HG03378 (cell line): Measurements from ENCODE around the gene ABCC12.
"Not testable (repeated sequence)": the region's sequence is repeated elsewhere in the genome, so short reads cannot be mapped to it uniquely, and the experiment has no call there.

Experiments
- ATAC-seq: cut with Tn5 transposase; IDR thresholded peaks from one replicate; pipeline ENCODE4 v1.9.1; 2021; ENCODE audit warnings: mild to moderate bottlenecking, moderate library complexity; ENCODE audit not compliant: unreplicated experiment

Gene ABCC12

DNA sequence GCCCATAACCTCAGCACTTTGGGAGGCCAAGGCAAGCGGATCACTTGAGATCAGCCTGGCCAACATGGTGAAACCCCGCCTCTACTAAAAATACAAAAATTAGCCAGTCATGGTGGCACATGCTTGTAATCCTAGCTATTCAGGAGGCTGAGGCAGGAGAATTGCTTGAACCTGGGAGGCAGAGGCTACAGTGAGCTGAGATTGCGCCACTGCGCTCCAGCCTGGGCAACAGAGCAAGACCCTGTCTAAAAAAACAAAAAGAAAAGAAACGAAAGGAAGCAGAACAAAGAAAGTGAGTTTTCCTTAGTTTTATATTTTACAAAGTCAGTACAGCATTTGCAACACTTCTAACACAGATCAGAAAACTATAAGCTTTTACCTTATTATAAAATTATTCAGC lies 10.8 kb upstream of the ABCC12 start:
- ATAC-seq, result not testable (repeated sequence)

- no peak for ATAC-seq
These were observed 10.3 kb upstream of the ABCC12 start for GRCh38 chr16:48165961-48166578.

DNA sequence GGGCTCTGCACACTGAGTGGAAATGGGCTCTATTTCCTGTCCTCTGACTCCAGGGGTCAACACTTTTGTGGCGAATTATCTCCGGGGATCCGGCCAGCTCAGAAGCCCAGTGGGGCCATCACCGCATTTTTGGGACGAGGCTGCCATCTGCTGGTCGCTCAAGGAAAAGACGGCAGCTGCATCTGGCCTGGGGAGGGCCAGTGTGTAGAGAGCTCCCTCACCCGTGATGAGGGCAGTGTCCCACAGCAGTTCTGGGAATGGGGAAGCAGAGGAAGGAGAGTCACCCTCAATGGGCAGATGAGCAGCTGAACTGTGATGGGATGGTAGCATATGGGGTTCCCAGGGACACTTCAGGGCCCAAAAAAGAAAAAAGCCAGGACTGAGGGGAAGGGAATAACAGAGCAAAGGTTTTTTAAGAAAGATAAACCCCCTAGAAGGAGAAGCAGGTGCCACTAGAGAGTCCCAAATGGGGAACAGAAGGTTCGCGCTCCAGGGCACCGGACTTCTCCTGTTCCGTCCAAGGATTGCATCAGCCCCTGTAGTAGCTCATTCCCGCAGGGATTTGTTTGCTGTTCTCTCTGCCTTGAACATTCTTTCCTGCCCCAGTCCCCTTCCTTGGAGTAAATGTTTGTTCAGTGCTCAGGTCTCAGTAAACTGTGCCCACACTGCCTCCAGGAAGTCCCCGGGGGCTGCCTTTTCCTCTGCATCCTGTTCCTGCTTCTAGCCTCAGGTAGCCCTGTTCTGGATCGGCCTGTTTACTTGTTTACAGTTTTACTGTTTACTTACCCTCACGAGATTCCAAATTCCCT lies 9.3 kb upstream of the ABCC12 start:
- no peak for ATAC-seq

DNA sequence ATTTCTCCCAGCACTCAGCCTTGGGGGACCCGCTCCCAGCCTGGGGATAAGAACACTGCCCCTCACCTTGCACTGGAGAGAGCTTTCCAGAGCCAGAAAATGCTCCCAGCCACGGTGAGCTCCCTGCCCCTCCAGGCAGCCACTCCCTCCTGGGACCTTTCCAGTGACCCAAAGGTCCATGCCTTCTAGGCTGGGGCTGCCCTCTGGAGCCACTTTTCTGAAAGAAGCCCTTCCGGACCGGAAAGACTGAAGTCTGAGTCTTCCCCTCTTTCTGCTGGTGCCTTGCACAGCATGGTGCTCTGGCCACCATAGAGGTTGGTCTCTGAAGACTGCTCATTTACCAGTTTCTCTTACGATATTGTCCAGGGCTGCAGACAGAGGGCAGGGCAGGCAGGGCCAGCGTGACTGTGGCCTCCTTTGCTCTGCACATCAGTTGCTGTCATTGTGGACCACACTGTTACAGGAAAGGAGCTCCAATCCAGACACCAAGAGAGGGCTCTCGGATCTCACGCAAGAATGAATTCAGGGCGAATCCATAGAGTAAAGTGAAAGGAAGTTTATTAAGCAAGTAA lies 7.1 kb upstream of the ABCC12 start:
- ATAC-seq, result no peak

DNA sequence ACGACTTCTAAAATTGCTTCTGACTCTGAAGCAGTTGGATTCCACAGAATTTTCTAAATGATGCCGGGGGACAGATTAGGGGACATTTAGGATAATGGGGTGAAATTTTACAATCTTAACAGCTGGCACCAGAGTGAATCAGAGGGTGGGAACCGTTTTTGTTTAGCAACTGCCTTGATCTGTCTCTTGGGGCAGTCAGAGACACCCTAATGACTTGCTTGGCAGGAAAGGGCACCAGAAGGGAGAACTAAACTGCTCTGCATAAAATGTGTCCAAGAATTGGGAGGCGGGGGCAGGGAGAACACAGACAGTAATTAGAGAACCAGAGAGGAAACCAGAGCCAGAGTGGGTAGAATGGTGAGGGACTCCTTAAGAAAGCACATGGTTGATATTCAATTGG lies 6.1 kb upstream of the ABCC12 start:
- no peak for ATAC-seq

DNA sequence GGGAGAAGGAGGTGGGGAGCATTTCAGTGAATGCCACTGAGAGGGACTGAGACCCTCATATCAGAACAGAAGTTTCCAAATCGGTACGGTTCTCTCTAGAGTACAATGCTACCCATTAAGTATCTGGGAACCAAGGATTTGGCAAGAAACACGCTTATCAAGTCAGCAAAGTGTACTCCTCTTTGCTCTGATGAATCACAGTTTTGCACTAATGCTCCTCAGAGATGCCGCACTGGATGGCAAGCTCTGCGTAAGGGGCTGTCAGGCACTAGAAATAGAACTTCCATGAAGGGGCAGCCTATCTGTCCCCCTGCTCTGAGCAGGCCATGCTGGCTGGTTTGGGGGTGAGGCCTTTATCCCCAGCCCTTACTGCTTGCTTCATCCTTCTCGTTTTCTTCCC lies 4.8 kb upstream of the ABCC12 start:
- no peak for ATAC-seq

DNA sequence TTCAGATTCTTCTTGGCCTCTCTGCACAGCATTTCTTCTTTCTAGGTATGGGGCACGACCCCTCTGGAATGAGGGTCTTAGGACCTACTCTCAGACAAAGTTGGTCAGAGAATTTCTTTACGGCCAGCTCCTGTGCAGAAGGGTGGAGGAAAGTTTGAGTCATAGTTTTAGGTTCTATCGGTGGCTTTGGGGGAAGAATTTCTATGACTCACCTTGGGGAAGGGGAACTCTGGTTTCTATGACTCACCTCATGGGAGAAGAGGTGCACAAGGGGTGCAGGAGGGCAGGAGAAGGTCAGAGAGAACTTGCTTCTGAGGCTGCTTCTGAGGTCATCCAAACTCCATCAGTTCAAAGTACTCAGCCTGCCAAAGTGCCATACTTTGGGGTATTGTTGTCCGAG lies 2.5 kb upstream of the ABCC12 start:
- peak; percentile 74 for ATAC-seq

- no peak for ATAC-seq
These were observed 2.0 kb upstream of the ABCC12 start for GRCh38 chr16:48157794-48158193.

- no peak for ATAC-seq
These were observed 1.5 kb upstream of the ABCC12 start for GRCh38 chr16:48157302-48157701.

- peak; percentile 50 for ATAC-seq
These were observed 1.0 kb upstream of the ABCC12 start for GRCh38 chr16:48156790-48157209.

- no peak for ATAC-seq
These were observed 2.0 kb downstream of the ABCC12 start for GRCh38 chr16:48153774-48154173.

GRCh38 chr16:48152226-48152625 lies 3.6 kb downstream of the ABCC12 start:
- ATAC-seq, result no peak

DNA sequence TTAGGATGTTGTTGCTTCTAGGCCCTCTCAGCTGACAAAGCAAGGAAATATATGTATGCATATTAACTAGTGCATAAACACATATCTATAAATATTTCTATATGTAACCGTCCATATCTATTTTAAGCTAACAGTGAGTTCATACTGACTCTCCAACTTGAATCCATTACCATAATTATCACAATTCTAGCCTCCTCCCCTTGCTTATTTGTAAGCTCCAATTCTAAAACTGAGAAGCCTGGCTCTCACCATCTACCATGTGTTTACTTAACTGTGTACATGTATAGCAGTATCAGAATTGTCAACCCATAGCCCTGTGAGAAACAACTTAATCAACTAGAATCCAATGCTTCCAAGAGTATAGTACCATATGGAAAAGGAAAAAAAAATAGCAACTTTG lies 5.1 kb downstream of the ABCC12 start:
- no peak for ATAC-seq

DNA sequence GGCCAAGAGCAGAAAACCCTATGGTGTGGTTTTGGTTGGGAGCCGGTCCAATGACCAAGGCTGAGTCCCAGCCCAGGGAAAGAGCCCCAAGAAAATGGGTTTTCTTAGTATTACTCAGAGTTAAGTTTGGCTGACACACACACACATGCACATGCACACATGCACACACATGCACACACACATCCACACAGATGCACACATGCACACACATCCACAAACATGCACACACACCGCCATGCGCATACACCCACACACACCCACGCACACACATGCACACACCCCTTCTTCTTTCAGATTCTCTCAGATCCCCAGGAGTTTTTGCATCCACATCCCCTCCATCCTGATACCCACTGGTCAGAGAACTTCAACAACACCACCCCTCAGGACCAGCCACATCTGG lies 9.1 kb downstream of the ABCC12 start:
- ATAC-seq, result no peak

DNA sequence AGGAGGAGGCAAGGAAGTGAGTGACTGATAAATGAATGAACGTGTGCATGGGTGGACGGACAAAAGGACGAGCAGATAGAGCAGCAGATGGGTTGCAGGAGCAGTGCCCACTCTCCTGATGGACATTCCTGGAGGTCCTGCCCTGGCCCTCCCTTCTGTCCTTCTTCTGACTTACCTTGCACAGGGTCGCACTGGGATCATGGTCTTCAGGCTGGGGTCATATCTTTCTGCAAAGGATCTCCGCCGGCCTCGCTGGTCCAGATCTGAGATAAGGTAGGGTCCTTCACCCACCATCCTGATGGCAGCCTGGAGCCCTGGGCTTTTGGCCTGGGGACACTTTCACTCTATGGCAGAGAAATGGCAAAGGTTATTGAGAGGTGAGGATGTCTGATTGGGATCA lies 9.7 kb downstream of the ABCC12 start:
- no peak for ATAC-seq

DNA sequence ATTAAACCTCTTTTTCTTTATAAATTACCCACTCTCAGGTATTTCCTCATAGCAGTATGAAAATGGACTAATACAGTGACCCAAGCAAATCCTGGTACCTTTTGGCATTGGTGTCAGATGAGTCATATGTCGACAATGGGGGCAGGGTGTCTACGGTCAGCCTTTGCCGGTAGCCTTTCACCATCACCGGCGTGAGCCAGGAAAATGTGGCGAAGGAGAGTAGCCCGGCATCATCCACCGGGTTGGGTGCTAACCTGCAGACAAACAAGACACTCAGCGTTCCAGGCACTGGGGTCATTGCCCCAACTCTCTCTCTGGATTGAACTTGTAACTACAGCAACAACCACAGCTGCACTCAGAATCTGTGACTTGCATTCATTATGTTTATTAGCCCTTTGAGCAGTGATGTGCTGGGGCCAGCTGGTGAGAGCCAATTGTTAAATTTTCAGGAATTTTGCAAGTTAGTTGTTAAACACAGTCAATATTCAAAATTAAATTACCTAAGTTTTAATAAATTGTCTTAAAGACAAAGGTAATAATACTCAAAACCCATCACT lies 11.9 kb downstream of the ABCC12 start:
- ATAC-seq, result no peak

DNA sequence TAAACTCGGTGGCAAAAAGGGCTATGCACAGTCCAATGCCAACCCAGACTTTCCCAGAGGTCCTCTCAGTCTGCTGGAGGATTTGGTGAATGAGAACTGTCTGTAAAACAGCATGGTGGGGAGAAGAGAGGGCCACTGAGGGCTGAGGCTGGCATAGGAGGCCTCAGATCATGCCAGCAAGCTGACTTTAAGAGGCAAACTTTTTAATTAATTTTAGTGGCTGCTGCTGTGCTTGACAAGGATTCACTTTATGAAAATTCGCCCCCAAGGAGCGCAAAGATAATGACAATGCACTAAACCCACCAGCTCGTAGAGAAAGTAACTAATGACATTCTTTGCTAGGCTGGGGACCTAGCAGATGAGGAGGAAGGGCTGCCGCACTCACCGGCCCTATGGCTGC lies 15.0 kb downstream of the ABCC12 start:
- ATAC-seq, result no peak

DNA sequence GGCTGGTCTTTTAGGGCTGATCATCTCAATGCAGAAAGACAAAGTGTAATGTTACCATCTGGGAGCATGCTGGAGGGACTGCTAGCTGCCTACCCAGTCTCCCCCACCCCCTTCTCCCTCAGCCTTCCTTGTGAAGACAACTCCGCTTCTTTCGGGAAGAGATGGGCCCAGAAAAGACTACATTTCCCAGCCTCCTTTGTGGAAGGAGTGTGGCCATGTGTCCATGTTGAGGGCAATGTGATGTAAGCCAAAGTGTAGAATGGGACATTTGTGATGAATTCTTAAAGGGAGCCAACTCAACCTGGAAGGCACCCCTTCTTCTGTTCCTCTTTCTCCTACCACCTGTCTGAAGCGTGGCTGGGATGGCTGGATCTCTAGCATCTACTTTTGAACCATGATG lies 16.3 kb downstream of the ABCC12 start:
- no peak for ATAC-seq

- ATAC-seq, result no peak
These were observed 17.2 kb downstream of the ABCC12 start for GRCh38 chr16:48138543-48138942.

GRCh38 chr16:48137822-48138221 lies 18.0 kb downstream of the ABCC12 start:
- ATAC-seq, result no peak

GRCh38 chr16:48136547-48137360 lies 19.0 kb downstream of the ABCC12 start:
- ATAC-seq, result no peak
